ENCODE measurements around the gene SLC16A2.

The SLC16A2 gene

GRCh38 chrX:74420196-74421035 is 877 bp upstream of the SLC16A2 start:
- TF ChIP-seq REST (IDR thresholded peaks at IDR 0.05; ENCODE audit: insufficient replicate concordance, low read depth) (no peak), CTCF (IDR thresholded peaks at IDR 0.05; ENCODE audit: insufficient read depth, low read length) (no peak), POLR2AphosphoS5 (IDR thresholded peaks at IDR 0.05; ENCODE audit: low read depth) (no peak), GABPA (IDR thresholded peaks at IDR 0.05; ENCODE audit: low read depth) (no peak), SPI1 (IDR thresholded peaks at IDR 0.05; ENCODE audit: borderline replicate concordance, low read depth) (no peak)
- peaks cover 9% of the 10 kb centered on the region for H3K27me3 ChIP-seq (ENCODE audit: insufficient read depth, poor library complexity, severe bottlenecking)
- DNase-seq (ENCODE audit: low read depth in 1 of 2, low spot score in 1 of 2) = no peak
- H3K4me3 ChIP-seq (replicated peaks; ENCODE audit: insufficient read depth, low read length) = no peak overlapping the region
- no peak overlapping the region for H3K27ac ChIP-seq (replicated peaks)

GRCh38 chrX:74421740-74422352 is 553 bp downstream of the SLC16A2 start:
- Histone ChIP-seq H3K27me3 (ENCODE audit: insufficient read depth, poor library complexity, severe bottlenecking) (peaks cover 9% of the 10 kb centered on the region), H3K27ac (replicated peaks) (no peak overlapping the region), H3K4me3 (replicated peaks; ENCODE audit: insufficient read depth, low read length) (no peak overlapping the region)
- no peak for DNase-seq (ENCODE audit: low read depth in 1 of 2, low spot score in 1 of 2)
- no peak for TF ChIP-seq POLR2AphosphoS5 (IDR thresholded peaks at IDR 0.05; ENCODE audit: low read depth)
- TF ChIP-seq CTCF (IDR thresholded peaks at IDR 0.05; ENCODE audit: insufficient read depth, low read length) = no peak
- no peak for TF ChIP-seq GABPA (IDR thresholded peaks at IDR 0.05; ENCODE audit: low read depth)
- no peak for TF ChIP-seq SPI1 (IDR thresholded peaks at IDR 0.05; ENCODE audit: borderline replicate concordance, low read depth)
- TF ChIP-seq REST (IDR thresholded peaks at IDR 0.05; ENCODE audit: insufficient replicate concordance, low read depth) = no peak

- no peak for DNase-seq (ENCODE audit: low read depth in 1 of 2, low spot score in 1 of 2)
- H3K27ac ChIP-seq (replicated peaks) = no peak overlapping the region
- H3K27me3 ChIP-seq (ENCODE audit: insufficient read depth, poor library complexity, severe bottlenecking) = peaks cover 9% of the 10 kb centered on the region
- H3K4me3 ChIP-seq (replicated peaks; ENCODE audit: insufficient read depth, low read length) = no peak overlapping the region
- TF ChIP-seq POLR2AphosphoS5 (IDR thresholded peaks at IDR 0.05; ENCODE audit: low read depth) (no peak), GABPA (IDR thresholded peaks at IDR 0.05; ENCODE audit: low read depth) (no peak), REST (IDR thresholded peaks at IDR 0.05; ENCODE audit: insufficient replicate concordance, low read depth) (no peak), SPI1 (IDR thresholded peaks at IDR 0.05; ENCODE audit: borderline replicate concordance, low read depth) (no peak), CTCF (IDR thresholded peaks at IDR 0.05; ENCODE audit: insufficient read depth, low read length) (no peak)
Measured at GRCh38 chrX:74422576-74423288, 1.4 kb downstream of the SLC16A2 start.

Data from HL-60 (cell line).